WTC11 (cell line): ENCODE data around the gene POU6F1. TPM values are rescaled to one million over a fixed set of nuclear protein-coding genes. Genes with fewer than 3 reads are reported as not detected.

Experiments
- ATAC-seq: fragments of 200-7000 bp; cut with Tn5 transposase; 2 replicates; pipeline ENCODE4 v1.10.0; 2021; ENCODE audit warnings: mild to moderate bottlenecking, moderate library complexity
- CTCF ChIA-PET: fragments of 300-600 bp; sonication (Branson Sonifier 250); formaldehyde crosslinking; loops from one replicate; lab custom pipeline; 2021; ENCODE audit warnings: antibody characterized with exemption; lab: Charles Lee
- POLR2A ChIA-PET: fragments of 350-600 bp; sonication (Branson Sonifier 250); formaldehyde crosslinking; loops from one replicate; lab custom pipeline; 2021; ENCODE audit warnings: antibody characterized with exemption; lab: Charles Lee
- DNase-seq: peaks from one replicate; pipeline ENCODE4 v3.0.0; 2021; ENCODE audit warnings: low spot score
- H3K27ac Mint-ChIP-seq: 2 replicates; pipeline ENCODE4 v1.8.0; 2021; ENCODE audit warnings: mixed read lengths
- H3K27me3 Mint-ChIP-seq: 2 replicates; pipeline ENCODE4 v1.8.0; 2021; ENCODE audit warnings: low read depth, mild to moderate bottlenecking, moderate library complexity, mixed read lengths
- H3K36me3 Mint-ChIP-seq: 2 replicates; pipeline ENCODE4 v1.8.0; 2021; ENCODE audit warnings: mixed read lengths
- H3K4me1 Mint-ChIP-seq: 2 replicates; pipeline ENCODE4 v1.8.0; 2022; ENCODE audit warnings: mixed read lengths
- H3K4me3 Mint-ChIP-seq: 2 replicates; pipeline ENCODE4 v1.8.0; 2021; ENCODE audit warnings: mild to moderate bottlenecking, moderate library complexity, mixed read lengths
- H3K9me3 Mint-ChIP-seq: 2 replicates; pipeline ENCODE4 v1.8.0; 2021; ENCODE audit warnings: mixed read lengths
- ELF4 ChIP-seq: sonication (generic); formaldehyde crosslinking; IDR thresholded peaks from 2 replicates; pipeline ENCODE4 v1.8.1; 2022; ENCODE audit warnings: low read depth, mild to moderate bottlenecking, moderate library complexity, missing genetic modification reagents
- GTF2I ChIP-seq: fragments of 250-450 bp; sonication (Bioruptor Pico); conservative IDR thresholded peaks from 2 replicates; pipeline ENCODE4 v1.4.0; 2021; ENCODE audit warnings: mild to moderate bottlenecking
- HMGA2 ChIP-seq: fragments of 250-450 bp; sonication (Bioruptor Pico); IDR thresholded peaks from 2 replicates; pipeline ENCODE4 v1.4.0; 2021; ENCODE audit warnings: mild to moderate bottlenecking, moderate library complexity
- JUN ChIP-seq: sonication (generic); formaldehyde crosslinking; IDR thresholded peaks from 2 replicates; pipeline ENCODE4 v1.8.0; 2023; ENCODE audit warnings: mild to moderate bottlenecking, missing genetic modification reagents
- KAT7 ChIP-seq: sonication (generic); formaldehyde crosslinking; IDR thresholded peaks from 2 replicates; pipeline ENCODE4 v1.8.1; 2023; ENCODE audit warnings: missing genetic modification reagents, mild to moderate bottlenecking, borderline replicate concordance
- MXD4 ChIP-seq: fragments of 250-450 bp; sonication (Bioruptor Pico); IDR thresholded peaks from 2 replicates; pipeline ENCODE4 v1.8.0; 2021; ENCODE audit warnings: mild to moderate bottlenecking, moderate library complexity, borderline replicate concordance
- NFE2L1 ChIP-seq: sonication (generic); formaldehyde crosslinking; IDR thresholded peaks from 2 replicates; pipeline ENCODE4 v1.8.1; 2023; ENCODE audit warnings: missing genetic modification reagents
- NR1H2 ChIP-seq: sonication (generic); formaldehyde crosslinking; IDR thresholded peaks from 2 replicates; pipeline ENCODE4 v1.9.0; 2021; ENCODE audit warnings: mild to moderate bottlenecking, moderate library complexity, missing genetic modification reagents
- TCF7 ChIP-seq: sonication (generic); formaldehyde crosslinking; IDR thresholded peaks from 2 replicates; pipeline ENCODE4 v1.8.0; 2022; ENCODE audit warnings: mild to moderate bottlenecking, low read depth, missing genetic modification reagents, moderate library complexity
- ZNF263 ChIP-seq: sonication (generic); formaldehyde crosslinking; IDR thresholded peaks from 2 replicates; pipeline ENCODE4 v1.8.1; 2022; ENCODE audit warnings: low read depth, mild to moderate bottlenecking, moderate library complexity, missing genetic modification reagents
- total RNA-seq: library from RNA; stranded (reverse); gene quantifications from 3 replicates; pipeline ENCODE4 v1.2.3, GENCODE V29; 2021
- TF ChIP-seq, protein P1 (sequence below): sonication (generic); formaldehyde crosslinking; IDR thresholded peaks from 2 replicates; pipeline ENCODE4 v1.8.0; 2022; ENCODE audit warnings: mild to moderate bottlenecking, missing genetic modification reagents
- TF ChIP-seq, protein P2 (sequence below): fragments of 250-450 bp; sonication (Bioruptor Pico); IDR thresholded peaks from 2 replicates; pipeline ENCODE4 v1.9.0; 2021; ENCODE audit warnings: moderate library complexity, mild to moderate bottlenecking, inconsistent platforms, borderline replicate concordance
- TF ChIP-seq, protein P3 (sequence below): sonication (generic); formaldehyde crosslinking; IDR thresholded peaks from 2 replicates; pipeline ENCODE4 v1.8.1; 2023; ENCODE audit warnings: mild to moderate bottlenecking, missing genetic modification reagents
- TF ChIP-seq, protein P4 (sequence below): fragments of 250-450 bp; sonication (Bioruptor Pico); conservative IDR thresholded peaks from 2 replicates; pipeline ENCODE4 v1.9.0; 2021; ENCODE audit warnings: mild to moderate bottlenecking
- TF ChIP-seq, protein P5 (sequence below): sonication (generic); formaldehyde crosslinking; IDR thresholded peaks from 2 replicates; pipeline ENCODE4 v1.8.1; 2023; ENCODE audit warnings: mild to moderate bottlenecking, moderate library complexity, missing genetic modification reagents
- TF ChIP-seq, protein P6 (sequence below): sonication (generic); formaldehyde crosslinking; IDR thresholded peaks from 2 replicates; pipeline ENCODE4 v1.8.0; 2022; ENCODE audit warnings: mild to moderate bottlenecking, missing genetic modification reagents
- TF ChIP-seq, protein P7 (sequence below): sonication (generic); formaldehyde crosslinking; IDR thresholded peaks from 2 replicates; pipeline ENCODE4 v1.8.1; 2023; ENCODE audit warnings: mild to moderate bottlenecking, missing genetic modification reagents
- TF ChIP-seq, protein P8 (sequence below): sonication (generic); formaldehyde crosslinking; conservative IDR thresholded peaks from 2 replicates; pipeline ENCODE4 v1.8.1; 2023; ENCODE audit warnings: mild to moderate bottlenecking, low read depth, missing genetic modification reagents, moderate library complexity
- TF ChIP-seq, protein P9 (sequence below): fragments of 250-450 bp; sonication (Bioruptor Pico); IDR thresholded peaks from 2 replicates; pipeline ENCODE4 v2.1.2; 2022; ENCODE audit warnings: mild to moderate bottlenecking, moderate library complexity

Gene POU6F1
- total RNA-seq, 1 experiment from 2014 or later = 10.2 TPM

DNA sequence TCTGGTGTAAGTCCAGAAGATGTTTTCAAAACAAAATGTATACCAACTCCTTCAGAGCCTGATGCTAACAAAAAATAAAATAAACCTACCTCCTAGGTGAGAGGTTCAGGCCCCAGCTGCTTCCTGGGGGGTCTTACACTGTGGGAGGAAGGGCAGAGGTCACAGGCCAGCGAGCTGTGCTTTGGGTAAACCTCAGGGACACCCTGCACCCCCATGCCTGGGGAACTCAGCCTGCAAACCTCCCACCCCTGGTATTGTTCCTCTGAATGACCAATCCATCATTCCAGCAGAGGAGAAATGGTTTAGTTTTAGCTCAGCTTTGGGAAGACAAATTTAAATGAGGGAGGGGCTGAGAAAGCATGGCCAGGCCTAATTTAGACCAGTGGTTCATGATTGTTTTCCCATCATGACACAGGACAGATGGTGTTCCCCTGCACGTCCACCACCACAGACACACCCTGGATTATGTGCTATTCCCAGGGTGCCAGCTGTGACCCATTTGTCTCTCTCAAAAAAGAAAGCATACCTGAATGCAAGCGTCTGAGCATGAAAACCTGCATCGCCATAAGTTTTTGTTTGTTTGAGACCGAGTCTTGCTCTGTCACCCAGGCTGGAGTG, 30.4 kb downstream of the POU6F1 start:
- no peak overlapping the region for H3K4me3 Mint-ChIP-seq
- no peaks in the 10 kb centered on the region for H3K27me3 Mint-ChIP-seq
- CTCF ChIA-PET = no interaction called here
- no peaks in the 10 kb centered on the region for H3K36me3 Mint-ChIP-seq
- TF ChIP-seq, protein P1, sequence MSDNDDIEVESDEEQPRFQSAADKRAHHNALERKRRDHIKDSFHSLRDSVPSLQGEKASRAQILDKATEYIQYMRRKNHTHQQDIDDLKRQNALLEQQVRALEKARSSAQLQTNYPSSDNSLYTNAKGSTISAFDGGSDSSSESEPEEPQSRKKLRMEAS (CRISPR knock-in tag) = no peak
- TF ChIP-seq ELF4 (no peak), TCF7 (CRISPR knock-in tag) (no peak), HMGA2 (CRISPR knock-in tag) (no peak), KAT7 (CRISPR knock-in tag) (no peak), JUN (CRISPR knock-in tag) (no peak), NR1H2 (no peak)
- TF ChIP-seq, protein P2, sequence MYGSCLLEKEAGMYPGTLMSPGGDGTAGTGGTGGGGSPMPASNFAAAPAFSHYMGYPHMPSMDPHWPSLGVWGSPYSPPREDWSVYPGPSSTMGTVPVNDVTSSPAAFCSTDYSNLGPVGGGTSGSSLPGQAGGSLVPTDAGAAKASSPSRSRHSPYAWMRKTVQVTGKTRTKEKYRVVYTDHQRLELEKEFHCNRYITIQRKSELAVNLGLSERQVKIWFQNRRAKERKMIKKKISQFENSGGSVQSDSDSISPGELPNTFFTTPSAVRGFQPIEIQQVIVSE (CRISPR knock-in tag) = no peak
- TF ChIP-seq, protein P3, sequence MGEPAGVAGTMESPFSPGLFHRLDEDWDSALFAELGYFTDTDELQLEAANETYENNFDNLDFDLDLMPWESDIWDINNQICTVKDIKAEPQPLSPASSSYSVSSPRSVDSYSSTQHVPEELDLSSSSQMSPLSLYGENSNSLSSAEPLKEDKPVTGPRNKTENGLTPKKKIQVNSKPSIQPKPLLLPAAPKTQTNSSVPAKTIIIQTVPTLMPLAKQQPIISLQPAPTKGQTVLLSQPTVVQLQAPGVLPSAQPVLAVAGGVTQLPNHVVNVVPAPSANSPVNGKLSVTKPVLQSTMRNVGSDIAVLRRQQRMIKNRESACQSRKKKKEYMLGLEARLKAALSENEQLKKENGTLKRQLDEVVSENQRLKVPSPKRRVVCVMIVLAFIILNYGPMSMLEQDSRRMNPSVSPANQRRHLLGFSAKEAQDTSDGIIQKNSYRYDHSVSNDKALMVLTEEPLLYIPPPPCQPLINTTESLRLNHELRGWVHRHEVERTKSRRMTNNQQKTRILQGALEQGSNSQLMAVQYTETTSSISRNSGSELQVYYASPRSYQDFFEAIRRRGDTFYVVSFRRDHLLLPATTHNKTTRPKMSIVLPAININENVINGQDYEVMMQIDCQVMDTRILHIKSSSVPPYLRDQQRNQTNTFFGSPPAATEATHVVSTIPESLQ = no peak
- TF ChIP-seq, protein P4, sequence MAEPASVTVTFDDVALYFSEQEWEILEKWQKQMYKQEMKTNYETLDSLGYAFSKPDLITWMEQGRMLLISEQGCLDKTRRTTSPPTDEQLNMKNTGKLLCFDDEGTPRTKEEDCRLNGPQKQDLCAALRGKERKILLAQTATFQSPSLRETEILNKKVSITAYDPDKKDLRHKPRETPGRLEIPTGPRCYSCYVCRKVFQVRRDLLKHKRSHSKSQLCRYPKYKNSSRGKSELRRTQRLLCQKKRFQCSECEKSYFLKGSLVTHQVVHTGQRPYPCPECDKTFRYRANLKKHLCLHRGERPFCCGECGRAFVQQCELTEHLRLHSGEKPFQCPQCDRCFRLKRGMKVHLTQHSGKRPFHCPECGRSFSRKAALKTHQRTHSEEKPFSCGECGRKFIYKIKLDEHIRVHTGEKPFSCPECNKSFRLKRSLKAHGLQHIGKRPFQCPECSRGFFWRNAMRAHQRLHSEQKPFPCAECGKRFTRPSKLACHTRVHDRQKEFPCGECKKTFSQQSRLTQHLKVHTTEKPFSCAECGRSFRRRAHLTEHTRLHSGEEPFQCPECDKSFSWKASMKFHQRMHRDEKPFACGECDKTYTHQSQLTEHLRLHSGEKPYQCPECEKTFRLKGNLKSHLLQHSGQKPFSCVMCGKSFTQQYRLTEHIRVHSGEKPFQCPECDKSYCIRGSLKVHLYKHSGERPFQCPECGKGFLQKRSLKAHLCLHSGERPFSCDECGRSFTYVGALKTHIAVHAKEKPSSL (CRISPR knock-in tag) = no peak
- TF ChIP-seq, protein P5, sequence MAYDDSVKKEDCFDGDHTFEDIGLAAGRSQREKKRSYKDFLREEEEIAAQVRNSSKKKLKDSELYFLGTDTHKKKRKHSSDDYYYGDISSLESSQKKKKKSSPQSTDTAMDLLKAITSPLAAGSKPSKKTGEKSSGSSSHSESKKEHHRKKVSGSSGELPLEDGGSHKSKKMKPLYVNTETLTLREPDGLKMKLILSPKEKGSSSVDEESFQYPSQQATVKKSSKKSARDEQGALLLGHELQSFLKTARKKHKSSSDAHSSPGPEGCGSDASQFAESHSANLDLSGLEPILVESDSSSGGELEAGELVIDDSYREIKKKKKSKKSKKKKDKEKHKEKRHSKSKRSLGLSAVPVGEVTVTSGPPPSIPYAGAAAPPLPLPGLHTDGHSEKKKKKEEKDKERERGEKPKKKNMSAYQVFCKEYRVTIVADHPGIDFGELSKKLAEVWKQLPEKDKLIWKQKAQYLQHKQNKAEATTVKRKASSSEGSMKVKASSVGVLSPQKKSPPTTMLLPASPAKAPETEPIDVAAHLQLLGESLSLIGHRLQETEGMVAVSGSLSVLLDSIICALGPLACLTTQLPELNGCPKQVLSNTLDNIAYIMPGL = no peak
- TF ChIP-seq, protein P6, sequence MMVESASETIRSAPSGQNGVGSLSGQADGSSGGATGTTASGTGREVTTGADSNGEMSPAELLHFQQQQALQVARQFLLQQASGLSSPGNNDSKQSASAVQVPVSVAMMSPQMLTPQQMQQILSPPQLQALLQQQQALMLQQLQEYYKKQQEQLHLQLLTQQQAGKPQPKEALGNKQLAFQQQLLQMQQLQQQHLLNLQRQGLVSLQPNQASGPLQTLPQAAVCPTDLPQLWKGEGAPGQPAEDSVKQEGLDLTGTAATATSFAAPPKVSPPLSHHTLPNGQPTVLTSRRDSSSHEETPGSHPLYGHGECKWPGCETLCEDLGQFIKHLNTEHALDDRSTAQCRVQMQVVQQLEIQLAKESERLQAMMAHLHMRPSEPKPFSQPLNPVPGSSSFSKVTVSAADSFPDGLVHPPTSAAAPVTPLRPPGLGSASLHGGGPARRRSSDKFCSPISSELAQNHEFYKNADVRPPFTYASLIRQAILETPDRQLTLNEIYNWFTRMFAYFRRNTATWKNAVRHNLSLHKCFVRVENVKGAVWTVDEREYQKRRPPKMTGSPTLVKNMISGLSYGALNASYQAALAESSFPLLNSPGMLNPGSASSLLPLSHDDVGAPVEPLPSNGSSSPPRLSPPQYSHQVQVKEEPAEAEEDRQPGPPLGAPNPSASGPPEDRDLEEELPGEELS (CRISPR knock-in tag) = no peak
- ATAC-seq (no peak), DNase-seq (no peak)
- POLR2A ChIA-PET = no interaction called here
- H3K4me1 Mint-ChIP-seq = 0 out of 2 replicates have a peak, but pooled peaks cover 2% of the 10 kb centered on the region
- H3K9me3 Mint-ChIP-seq = no peaks in the 10 kb centered on the region
- no peak overlapping the region for H3K27ac Mint-ChIP-seq

DNA sequence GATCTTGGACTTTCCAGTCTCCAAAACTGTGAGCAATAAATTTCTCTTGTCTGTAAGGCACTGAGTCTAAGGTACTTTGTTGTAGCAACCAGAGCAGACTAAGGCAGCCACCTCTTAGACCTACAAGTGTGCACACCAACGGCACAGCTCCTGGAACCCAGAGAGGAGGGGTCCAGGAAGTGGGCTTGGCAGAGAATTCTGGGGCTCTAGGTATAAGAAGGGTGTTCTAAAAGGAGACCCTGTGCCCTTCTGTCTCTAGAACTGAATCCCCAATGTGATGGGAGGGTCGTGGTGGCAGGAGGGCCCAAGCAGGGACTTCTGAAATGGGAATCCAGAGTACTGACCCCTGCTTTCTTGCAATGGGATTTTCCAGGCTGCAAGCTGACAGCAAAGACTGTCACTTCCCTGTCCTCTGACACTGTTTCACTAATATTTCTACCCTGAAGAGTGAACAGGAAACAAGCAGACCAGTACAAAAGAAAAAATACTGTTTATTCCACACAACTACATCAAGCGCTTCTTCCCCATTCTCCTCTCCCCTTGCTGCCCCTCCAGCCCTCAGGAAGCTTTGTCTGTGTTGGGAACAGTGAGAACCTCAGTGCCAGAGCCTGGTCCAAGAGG, 31.3 kb downstream of the POU6F1 start:
- DNase-seq (no peak), ATAC-seq (no peak)
- Mint-ChIP-seq H3K36me3 (no peaks in the 10 kb centered on the region), H3K27me3 (no peaks in the 10 kb centered on the region), H3K4me3 (no peak overlapping the region), H3K9me3 (no peaks in the 10 kb centered on the region), H3K27ac (no peak overlapping the region), H3K4me1 (0 out of 2 replicates have a peak, but pooled peaks cover 2% of the 10 kb centered on the region)
- ChIA-PET CTCF (interaction anchor here (1.2 kb wide), 1 partner anchor 32 kb away, joined by 4 read pairs; the partner anchor contains the start of gene POU6F1), POLR2A (no interaction called here)
- no peak for TF ChIP-seq ZNF263 (CRISPR knock-in tag)
- TF ChIP-seq, protein P7, sequence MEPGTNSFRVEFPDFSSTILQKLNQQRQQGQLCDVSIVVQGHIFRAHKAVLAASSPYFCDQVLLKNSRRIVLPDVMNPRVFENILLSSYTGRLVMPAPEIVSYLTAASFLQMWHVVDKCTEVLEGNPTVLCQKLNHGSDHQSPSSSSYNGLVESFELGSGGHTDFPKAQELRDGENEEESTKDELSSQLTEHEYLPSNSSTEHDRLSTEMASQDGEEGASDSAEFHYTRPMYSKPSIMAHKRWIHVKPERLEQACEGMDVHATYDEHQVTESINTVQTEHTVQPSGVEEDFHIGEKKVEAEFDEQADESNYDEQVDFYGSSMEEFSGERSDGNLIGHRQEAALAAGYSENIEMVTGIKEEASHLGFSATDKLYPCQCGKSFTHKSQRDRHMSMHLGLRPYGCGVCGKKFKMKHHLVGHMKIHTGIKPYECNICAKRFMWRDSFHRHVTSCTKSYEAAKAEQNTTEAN (CRISPR knock-in tag) = no peak
- no peak for TF ChIP-seq MXD4 (CRISPR knock-in tag)
- TF ChIP-seq, protein P8, sequence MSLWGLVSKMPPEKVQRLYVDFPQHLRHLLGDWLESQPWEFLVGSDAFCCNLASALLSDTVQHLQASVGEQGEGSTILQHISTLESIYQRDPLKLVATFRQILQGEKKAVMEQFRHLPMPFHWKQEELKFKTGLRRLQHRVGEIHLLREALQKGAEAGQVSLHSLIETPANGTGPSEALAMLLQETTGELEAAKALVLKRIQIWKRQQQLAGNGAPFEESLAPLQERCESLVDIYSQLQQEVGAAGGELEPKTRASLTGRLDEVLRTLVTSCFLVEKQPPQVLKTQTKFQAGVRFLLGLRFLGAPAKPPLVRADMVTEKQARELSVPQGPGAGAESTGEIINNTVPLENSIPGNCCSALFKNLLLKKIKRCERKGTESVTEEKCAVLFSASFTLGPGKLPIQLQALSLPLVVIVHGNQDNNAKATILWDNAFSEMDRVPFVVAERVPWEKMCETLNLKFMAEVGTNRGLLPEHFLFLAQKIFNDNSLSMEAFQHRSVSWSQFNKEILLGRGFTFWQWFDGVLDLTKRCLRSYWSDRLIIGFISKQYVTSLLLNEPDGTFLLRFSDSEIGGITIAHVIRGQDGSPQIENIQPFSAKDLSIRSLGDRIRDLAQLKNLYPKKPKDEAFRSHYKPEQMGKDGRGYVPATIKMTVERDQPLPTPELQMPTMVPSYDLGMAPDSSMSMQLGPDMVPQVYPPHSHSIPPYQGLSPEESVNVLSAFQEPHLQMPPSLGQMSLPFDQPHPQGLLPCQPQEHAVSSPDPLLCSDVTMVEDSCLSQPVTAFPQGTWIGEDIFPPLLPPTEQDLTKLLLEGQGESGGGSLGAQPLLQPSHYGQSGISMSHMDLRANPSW (CRISPR knock-in tag) = no peak
- TF ChIP-seq, protein P9, sequence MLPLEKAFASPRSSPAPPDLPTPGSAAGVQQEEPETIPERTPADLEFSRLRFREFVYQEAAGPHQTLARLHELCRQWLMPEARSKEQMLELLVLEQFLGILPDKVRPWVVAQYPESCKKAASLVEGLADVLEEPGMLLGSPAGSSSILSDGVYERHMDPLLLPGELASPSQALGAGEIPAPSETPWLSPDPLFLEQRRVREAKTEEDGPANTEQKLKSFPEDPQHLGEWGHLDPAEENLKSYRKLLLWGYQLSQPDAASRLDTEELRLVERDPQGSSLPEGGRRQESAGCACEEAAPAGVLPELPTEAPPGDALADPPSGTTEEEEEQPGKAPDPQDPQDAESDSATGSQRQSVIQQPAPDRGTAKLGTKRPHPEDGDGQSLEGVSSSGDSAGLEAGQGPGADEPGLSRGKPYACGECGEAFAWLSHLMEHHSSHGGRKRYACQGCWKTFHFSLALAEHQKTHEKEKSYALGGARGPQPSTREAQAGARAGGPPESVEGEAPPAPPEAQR (CRISPR knock-in tag) = no peak
- no peak for TF ChIP-seq GTF2I (CRISPR knock-in tag)
- no peak for TF ChIP-seq NFE2L1 (CRISPR knock-in tag)
